ENCODE results near the gene NME8. TPM values are rescaled to one million over a fixed set of nuclear protein-coding genes. Genes with fewer than 3 reads are reported as not detected.

Gene NME8
- total RNA-seq, 1 experiment from 2014 or later = not detected

DNA sequence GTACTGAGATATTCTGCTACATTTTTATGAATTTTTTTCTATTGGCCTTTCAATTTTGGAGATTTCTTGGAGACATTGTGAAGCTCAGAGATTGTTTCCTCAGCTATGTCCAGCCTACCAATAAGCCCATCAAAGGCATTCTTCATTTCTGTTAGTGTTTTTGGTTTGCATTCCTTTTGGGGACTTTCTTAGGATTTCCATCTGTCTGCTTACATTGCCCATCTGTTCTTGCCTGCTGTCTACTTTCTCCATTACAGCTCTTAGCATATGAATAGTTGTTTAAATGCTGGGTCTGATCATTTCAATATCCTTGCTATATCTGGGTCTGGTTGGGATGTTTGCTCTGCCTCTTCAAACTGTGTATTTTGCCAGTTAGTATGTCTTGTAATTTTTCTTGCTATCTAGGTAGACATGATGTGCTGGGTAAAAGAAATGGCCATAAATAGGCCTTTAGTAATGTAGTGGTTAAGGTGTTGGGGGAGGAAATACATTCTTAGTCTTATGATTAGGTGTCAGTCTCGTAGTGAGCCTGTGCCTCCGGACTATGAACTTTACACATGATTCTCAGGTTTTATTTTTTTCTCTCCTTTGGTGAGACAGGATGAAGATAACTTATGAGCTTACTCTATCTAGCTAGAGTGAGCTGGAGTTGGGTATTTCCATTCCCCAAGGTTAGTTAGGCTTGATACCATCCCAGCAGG lies 32.6 kb upstream of the NME8 start:
- Histone ChIP-seq H4K20me1 (ENCODE audit: insufficient read depth) (no peaks in the 10 kb centered on the region), H3K9me3 (ENCODE audit: insufficient read depth, low read depth) (no peaks in the 10 kb centered on the region), H3K36me3 (ENCODE audit: low read depth) (no peaks in the 10 kb centered on the region), H3K79me2 (ENCODE audit: low read depth) (no peaks in the 10 kb centered on the region), H3K27me3 (ENCODE audit: insufficient read depth, low read depth) (no peaks in the 10 kb centered on the region), H3K4me1 (replicated peaks; ENCODE audit: insufficient read depth) (no peaks in the 10 kb centered on the region), H3K27ac (no peak overlapping the region), H3K4me2 (no peak overlapping the region), H3K4me3 (no peak overlapping the region), H3K9me2 (ENCODE audit: insufficient read depth) (no peaks in the 10 kb centered on the region), H2AFZ (no peak overlapping the region), H3F3A (ENCODE audit: insufficient read depth, low read depth) (no peaks in the 10 kb centered on the region)
- no TSS peak for BruUV-seq (replicated peaks)
- ChIA-PET POLR2A (ENCODE audit: unreplicated experiment) (no interaction called here), CTCF (no interaction called here)
- no peak for DNase-seq
- TF ChIP-seq, protein P1, sequence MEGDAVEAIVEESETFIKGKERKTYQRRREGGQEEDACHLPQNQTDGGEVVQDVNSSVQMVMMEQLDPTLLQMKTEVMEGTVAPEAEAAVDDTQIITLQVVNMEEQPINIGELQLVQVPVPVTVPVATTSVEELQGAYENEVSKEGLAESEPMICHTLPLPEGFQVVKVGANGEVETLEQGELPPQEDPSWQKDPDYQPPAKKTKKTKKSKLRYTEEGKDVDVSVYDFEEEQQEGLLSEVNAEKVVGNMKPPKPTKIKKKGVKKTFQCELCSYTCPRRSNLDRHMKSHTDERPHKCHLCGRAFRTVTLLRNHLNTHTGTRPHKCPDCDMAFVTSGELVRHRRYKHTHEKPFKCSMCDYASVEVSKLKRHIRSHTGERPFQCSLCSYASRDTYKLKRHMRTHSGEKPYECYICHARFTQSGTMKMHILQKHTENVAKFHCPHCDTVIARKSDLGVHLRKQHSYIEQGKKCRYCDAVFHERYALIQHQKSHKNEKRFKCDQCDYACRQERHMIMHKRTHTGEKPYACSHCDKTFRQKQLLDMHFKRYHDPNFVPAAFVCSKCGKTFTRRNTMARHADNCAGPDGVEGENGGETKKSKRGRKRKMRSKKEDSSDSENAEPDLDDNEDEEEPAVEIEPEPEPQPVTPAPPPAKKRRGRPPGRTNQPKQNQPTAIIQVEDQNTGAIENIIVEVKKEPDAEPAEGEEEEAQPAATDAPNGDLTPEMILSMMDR (conservative IDR thresholded peaks at IDR 0.05) = no peak
- TF ChIP-seq EZH2 (IDR thresholded peaks at IDR 0.05; ENCODE audit: low read depth) = no peak
- intact Hi-C loops (cut with micrococcal nuclease; ENCODE audit: unreplicated experiment) = no loop called here

DNA sequence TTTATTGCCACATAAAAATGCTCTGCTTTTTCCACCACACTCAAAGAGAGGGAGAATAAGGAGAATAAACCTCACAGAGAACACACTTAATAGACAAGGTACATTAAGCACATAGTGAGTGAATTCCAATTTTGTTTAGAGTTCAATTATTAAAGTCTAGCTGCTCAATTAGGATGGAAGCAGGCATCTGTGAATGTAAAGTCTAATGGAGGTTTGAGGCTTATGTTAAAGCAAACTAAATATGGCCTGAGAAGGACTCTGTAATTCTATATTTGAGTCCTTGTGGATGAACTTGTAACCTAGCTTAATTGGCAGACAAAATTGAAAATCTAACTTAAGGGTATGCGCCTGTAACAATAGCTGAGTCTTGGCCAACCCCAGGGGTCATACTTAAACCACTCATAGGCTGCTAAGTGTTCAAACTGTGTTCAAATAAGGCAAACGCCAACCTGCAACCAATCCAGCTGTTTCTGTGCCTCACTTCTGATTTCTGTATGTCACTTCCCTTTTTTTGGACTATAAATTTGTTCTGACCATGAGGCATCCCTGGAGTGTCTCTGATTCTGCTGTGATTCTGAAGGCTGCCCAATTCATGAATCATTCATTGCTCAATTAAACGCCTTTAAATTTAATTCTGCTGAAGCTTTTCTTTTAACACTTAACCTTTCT lies 31.3 kb upstream of the NME8 start:
- ChIA-PET CTCF (no interaction called here), POLR2A (ENCODE audit: unreplicated experiment) (no interaction called here)
- Histone ChIP-seq H3K9me2 (ENCODE audit: insufficient read depth) (no peaks in the 10 kb centered on the region), H3K4me3 (no peak overlapping the region), H3F3A (ENCODE audit: insufficient read depth, low read depth) (no peaks in the 10 kb centered on the region), H4K20me1 (ENCODE audit: insufficient read depth) (no peaks in the 10 kb centered on the region), H2AFZ (no peak overlapping the region), H3K4me2 (no peak overlapping the region), H3K79me2 (ENCODE audit: low read depth) (no peaks in the 10 kb centered on the region), H3K36me3 (ENCODE audit: low read depth) (no peaks in the 10 kb centered on the region), H3K27ac (no peak overlapping the region), H3K9me3 (ENCODE audit: insufficient read depth, low read depth) (no peaks in the 10 kb centered on the region), H3K27me3 (ENCODE audit: insufficient read depth, low read depth) (no peaks in the 10 kb centered on the region), H3K4me1 (replicated peaks; ENCODE audit: insufficient read depth) (no peaks in the 10 kb centered on the region)
- TF ChIP-seq, protein P1 (conservative IDR thresholded peaks at IDR 0.05) = no peak
- TF ChIP-seq EZH2 (IDR thresholded peaks at IDR 0.05; ENCODE audit: low read depth) = no peak
- intact Hi-C loops (cut with micrococcal nuclease; ENCODE audit: unreplicated experiment) = no loop called here
- BruUV-seq (replicated peaks) = no TSS peak
- DNase-seq = no peak

DNA sequence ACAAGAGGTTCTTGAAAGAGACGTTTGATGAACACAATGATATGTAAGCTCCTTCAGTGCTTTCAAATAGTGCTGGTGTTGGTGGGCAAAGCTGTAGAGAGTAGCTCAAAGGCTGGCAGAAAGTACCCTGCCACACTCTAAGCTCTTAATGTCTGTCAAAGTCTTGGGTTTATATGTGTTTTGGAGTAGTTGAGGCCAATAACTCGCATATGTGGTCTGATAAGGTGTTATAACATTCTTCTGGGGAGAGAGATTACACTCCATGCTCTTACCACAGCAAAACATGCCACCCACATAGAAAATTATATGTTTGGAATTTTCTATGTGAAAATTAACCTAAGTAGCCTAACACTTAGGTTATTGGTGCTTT lies 30.8 kb upstream of the NME8 start:
- H3K9me3 ChIP-seq (ENCODE audit: insufficient read depth, low read depth) = no peaks in the 10 kb centered on the region

More for the DNA sequence above, 30.8 kb upstream of the NME8 start:
- H2AFZ ChIP-seq = no peak overlapping the region
- no TSS peak for BruUV-seq (replicated peaks)
- ChIA-PET POLR2A (ENCODE audit: unreplicated experiment) (no interaction called here), CTCF (no interaction called here)
- no peak overlapping the region for H3K27ac ChIP-seq
- H3K27me3 ChIP-seq (ENCODE audit: insufficient read depth, low read depth) = no peaks in the 10 kb centered on the region
- TF ChIP-seq EZH2 (IDR thresholded peaks at IDR 0.05; ENCODE audit: low read depth) = no peak
- TF ChIP-seq, protein P1 (conservative IDR thresholded peaks at IDR 0.05) = no peak
- H4K20me1 ChIP-seq (ENCODE audit: insufficient read depth) = no peaks in the 10 kb centered on the region
- no peak overlapping the region for H3K4me2 ChIP-seq
- no peaks in the 10 kb centered on the region for H3K79me2 ChIP-seq (ENCODE audit: low read depth)
- H3K4me1 ChIP-seq (replicated peaks; ENCODE audit: insufficient read depth) = no peaks in the 10 kb centered on the region
- H3K9me2 ChIP-seq (ENCODE audit: insufficient read depth) = no peaks in the 10 kb centered on the region
- no peak overlapping the region for H3K4me3 ChIP-seq
- no peaks in the 10 kb centered on the region for H3K36me3 ChIP-seq (ENCODE audit: low read depth)
- no peaks in the 10 kb centered on the region for H3F3A ChIP-seq (ENCODE audit: insufficient read depth, low read depth)
- intact Hi-C loops (cut with micrococcal nuclease; ENCODE audit: unreplicated experiment) = no loop called here
- DNase-seq = no peak
